ENCODE data around the gene DLX1.
"Not testable (repeated sequence)": the region's sequence is repeated elsewhere in the genome, so short reads cannot be mapped to it uniquely, and the experiment has no call there.

DLX1 gene

DNA sequence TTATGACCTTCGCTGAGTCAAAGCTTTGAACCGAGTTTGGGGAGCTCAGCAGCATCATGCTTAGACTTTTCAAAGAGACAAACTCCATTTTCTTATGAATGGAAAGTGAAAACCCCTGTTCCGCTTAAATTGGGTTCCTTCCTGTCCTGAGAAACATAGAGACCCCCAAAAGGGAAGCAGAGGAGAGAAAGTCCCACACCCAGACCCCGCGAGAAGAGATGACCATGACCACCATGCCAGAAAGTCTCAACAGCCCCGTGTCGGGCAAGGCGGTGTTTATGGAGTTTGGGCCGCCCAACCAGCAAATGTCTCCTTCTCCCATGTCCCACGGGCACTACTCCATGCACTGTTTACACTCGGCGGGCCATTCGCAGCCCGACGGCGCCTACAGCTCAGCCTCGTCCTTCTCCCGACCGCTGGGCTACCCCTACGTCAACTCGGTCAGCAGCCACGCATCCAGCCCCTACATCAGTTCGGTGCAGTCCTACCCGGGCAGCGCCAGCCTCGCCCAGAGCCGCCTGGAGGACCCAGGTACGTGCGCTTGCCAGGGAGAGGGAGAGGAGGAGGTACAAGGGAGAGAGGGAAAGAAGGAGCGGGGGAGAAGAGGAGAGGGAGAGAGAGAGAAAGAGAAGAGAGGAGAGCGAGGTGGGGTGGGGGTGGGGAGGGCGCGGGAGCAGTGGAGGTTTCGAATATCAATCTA is at the start of gene DLX1:
Gene DLX1, plus strand, starts transcription at position 48 of the 700 bp plus-strand sequence. Its CDS starts 171 bp downstream, at position 219.
- DNase-seq, result peak in 1 of 6 experiments; percentile 69

DNA sequence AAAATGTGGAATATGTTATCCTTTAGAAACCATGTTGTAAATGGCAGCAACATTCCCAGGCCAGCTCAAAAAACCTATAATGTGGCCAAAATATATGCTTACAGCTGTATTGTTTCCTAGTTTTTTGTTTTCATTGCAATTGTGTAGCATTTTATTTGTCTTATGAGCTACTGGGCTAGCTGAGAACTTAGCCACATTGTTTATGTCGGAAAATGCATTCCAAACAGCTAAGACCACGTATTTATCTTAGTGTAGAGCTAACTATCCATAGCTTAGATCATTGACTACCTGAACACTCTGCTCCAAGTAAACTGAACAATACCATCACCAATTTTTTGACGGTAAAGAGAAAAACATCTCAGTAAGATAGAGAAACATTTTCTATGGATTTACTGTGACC is 47.2 kb upstream of the DLX1 start:
- no peak for DNase-seq

DNA sequence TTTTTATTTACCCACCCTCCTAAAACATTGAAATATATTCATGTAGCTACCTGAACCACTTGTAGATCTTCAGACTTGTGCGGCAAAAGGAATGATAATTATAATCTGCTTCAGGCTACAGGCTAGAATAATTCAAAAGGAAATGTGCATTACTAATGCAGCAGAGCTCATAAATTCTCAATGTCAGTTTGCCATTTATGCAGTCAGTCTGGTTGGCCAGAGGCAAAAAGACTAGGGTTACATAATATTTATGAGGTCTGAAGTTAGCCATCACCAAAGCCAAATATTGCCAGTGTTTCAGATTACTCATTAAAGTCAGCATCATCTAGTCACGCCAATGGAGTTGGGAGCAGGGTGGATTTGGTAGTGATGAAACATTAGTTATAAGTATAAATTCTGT is 46.7 kb upstream of the DLX1 start:
- DNase-seq, result no peak

DNA sequence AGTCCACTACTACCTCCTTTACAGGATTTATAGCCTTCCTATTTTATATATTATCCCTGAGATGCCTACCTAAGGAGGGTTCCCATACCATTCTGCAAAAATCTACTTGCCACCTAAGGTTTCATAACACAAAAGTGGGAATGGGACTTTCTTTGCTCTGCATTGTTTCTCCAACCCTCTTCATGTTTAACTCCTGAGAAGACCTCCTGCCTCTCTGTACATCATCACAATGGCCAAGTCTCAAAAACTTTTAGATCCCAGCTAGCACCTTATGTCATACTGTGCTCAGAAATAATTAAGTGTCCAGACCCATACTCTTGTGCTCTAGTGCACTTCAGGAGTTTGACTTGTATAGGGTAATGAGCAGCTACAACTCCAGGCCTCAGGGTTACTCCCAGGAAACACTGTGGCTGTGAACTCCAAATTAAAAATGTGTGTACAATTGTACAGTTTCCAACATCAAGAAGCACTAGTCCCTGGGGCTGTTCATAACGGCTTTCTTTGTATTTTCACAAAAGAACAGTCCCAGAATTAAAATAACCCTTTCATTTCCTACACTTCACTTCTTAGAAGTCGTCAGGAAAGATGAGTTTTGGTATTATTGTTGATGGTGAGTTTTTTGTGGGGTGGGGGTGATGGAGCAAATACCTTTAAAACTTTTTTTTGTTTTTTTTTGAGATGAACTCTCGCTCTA is 46.1 kb upstream of the DLX1 start:
- no peak for DNase-seq

DNA sequence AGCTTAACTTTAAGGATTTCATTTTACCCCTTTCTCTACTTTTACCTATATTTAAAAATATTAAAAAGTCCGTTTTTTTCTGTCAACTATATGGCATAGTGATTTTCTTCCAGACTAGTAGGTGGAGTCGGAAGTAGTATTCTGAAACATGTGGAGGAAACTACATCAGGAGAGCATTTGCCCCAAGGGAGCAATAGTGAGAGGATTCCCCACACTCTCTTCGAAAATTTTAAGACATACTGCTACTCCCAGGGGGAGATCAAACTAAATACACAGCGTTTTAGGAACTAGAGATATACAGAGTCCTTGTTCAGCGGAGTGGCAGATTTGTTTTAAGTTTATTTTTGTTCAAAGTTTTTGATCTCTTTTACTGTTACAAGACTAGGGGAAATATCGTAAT is 45.0 kb upstream of the DLX1 start:
- no peak for DNase-seq

DNA sequence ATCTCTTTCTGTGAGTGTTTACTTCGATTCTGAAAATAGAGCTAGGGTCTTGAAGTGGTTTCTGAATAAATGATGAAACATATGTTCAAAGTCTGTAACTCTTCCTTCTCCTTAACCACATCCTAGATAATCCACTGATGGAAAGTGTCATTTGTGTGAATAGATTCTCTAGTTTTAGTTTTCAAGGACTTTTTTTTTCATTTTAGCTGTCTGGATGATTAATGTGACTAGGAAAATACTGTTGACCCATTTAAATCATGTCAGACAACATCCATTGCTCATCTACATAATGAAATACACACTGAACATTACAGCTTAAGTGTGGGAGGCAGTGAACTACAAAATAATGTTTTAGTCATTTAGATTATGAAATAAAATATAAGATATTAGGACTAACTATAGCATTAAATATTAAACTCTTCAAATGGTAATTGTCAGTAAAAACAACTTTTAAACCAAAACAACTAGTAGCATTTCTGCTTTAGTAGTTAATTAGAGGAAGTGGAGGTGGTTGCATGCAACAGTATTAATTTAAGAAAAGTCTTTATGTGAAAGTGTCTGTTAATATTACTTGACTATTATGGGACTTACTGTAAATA is 39.1 kb upstream of the DLX1 start:
- DNase-seq, result no peak

DNA sequence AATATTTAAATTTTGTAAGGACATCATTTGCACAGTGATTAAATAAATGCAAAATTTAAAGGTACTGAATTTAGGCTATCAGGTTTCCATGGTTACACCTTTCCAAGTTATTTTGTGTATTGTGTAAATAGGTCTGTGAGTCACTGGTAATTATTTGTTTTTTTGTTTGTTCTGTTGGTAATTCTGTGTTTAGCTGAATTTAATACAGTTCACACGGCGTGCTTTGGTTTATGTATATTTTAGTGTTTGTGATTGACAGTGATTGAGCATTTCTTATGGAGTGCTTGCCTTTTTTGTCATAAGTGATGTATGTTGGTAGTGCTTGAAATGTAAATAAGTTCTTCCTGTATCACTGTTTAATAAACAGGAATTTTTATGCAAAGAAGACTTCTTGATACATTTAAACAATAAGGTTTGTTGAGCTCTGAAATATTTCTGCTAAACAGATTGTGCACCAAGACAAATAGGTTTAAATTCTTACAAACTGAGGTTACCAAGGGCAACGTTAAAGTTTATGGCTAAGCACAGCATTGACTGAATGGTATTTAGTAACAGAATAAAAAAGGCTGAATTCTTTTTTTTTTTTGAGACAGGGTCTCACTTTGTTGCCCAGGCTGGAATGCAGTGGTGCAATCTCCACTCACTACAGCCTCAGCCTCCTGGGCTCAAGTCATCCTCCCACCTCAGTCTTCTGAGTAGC is 38.3 kb upstream of the DLX1 start:
- no peak for DNase-seq

DNA sequence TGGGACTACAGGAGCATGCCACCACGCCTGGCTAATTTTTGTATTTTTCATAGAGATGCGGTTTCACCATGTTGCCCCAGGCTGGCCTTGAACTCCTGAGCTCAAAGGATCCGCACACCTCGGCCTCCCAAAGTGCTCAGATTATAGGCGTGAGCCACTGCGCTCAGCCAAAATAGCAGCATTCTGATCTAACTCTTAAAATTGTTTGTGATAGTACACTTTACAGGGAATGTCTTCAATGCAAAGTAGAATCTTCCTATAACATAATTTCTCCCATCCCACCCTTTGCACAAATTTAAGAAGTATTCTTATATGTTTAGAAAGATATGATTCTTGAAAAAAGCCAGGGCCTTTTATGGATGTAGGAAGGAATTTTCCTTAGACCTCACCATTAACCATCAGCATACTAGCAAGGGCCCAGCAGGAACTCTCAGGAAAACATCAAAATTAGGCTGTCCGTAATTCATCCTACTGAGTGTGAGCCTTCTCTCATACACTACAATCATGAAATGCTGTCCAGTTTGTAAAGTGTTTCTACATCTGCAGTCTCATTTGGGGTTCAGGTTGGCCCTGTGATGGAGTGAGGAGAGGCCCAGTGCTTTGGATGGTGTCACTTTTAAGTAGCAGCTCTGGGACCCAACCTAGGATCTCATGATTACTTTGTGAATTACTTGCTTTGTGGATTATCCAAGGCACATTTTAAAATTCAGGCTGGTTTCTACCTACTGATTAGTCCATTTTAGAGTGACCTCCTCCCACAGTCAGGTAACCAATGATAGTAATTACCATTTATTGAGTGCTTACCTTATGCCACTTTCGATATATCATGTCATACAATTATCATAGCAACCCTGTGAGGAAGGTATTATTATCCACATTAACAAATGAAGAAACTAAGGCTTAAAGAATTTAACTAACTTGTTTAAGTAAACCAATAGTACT is 37.5 kb upstream of the DLX1 start:
- no peak for DNase-seq

DNA sequence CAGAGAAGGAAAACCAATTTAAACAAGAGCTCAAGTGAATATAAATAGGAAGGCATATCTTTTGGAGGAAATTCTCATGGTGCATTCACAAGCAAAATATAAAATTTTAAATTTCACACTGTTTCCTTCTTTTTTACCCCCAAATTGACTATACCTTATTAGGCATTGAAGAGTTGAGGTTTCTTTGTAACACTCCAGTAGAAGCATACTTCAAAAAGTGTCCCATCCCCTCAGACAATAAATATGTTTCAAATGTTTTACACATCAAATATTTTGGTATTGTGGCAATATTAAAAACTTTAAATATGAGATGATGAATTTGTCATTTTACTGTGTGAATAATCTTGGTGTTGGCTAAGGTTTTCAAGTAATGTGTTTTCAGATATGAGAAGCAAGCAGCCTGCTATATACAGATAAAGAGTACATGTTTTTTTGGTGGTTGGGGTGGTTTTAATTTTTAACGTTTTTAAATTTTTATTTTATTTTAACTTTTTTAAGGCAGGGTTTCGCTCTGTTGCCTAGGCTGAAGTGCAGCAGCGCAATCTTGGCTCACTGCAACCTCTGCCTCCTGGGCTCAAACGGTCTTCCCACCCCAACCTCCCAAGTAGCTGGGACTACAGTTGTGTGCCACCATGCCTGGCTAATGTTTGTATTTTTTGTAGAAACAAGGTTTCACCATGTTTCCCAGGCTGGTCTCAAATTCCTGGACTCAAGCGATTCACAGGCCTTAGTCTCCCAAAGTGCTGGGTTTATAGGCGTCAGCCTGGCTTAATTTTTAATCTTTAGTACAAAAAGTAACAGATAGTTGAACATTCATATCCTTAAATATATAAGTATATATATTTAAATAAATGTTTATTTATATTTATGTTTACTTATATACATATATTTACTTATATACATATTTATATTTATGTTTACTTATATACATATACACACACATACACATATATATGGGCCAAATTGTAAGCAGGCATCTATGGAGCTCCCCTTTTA is 36.5 kb upstream of the DLX1 start:
- DNase-seq, result no peak

DNA sequence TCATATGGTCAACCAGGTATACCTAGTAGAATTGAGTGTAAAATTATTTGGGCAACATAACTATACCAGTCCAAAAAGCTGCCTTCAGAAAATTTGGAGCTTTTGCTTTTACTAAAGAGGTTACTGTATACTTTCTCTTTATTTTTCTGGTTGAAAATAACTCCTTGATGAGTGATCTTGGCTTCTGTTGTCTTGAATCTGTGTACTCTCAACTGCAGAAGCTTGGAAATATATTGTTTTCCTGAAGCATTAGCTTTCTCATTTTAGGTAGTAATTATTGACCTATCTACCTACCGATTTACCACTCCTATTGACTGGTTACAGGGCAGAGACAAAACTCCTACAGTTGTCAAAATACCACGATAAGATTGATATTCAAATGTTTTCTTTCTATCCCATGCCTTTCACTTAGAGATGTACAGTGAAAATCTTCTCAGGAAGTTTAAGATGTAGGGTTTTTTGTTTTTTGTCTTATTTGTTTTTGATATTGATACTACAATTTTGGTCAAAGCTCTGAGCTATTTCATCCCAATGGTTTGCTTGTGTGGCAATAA is 35.7 kb upstream of the DLX1 start:
- no peak for DNase-seq

DNA sequence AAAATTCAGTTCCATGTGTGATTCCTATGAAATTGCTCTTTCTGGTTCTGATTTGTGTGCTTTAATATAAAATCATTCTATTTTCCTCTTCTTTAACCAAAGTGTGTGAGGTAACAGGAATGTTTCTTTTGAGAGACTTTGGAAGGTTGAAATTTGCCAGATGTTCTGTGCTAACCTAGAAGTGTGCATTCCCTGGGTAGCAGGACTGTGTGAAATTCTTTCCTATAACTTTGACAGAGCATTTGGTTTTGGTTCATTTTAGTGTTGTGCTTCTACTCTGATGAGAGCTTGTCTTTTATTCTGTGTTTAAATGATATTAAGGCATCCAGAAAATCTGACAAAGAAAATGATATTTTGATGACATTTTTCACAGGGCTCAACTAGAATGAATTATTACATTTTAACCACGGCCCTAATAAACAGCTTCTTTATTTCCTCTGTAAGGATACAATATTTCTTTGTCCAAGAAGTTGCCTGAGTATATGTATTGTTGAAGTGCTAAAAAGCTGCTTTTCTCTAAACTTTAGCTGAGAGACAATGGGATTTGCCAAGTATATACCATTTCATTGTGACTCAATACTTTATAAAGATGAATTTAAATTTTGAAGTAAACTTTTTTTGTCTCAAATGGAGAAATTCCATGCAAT is 34.7 kb upstream of the DLX1 start:
- no peak for DNase-seq

DNA sequence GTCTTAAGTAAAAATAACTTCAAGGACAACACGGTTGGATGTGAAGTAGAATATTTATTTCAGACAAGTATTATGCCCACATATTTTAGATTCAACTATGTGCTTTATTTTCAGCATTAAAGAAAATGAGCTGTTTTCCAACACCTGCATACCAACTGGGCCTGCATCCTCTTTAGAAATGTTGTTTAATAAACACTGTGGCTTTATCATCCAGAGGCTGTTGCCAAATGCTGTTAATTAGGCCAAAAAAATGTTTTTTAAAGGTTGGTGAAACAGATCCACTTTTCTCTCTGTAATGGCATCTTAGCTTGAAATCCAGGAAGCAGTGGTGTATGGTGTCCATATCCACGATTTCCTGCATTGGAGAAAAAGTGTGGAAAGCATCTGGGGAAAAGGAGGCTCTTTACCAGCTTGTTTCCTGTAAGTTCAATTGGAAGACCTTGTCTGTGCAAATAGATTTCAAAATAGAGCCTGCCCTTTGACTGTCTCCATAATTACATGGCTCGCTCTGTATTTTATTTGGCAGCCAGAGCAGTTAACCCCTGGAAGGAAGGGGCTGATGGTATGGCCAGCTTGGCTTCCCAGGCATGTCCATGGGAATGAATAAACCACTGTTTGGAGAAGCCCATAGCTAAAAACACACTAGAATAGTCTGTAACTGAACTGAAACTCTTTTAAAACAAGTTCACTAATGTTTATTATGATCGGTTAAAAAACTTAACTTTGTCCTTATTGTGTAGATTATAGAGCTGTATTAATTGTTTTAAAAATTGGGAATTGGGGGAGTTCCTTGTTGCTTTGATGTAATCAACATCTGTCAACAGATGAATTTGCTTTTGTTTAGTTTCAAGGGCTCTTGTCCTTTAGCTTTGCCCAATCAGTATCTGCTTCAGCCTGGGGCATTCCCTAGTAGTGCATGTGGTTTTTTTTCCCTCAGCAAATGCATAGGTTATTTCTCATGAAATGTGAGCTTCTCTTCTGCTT is 33.0 kb upstream of the DLX1 start:
- DNase-seq, result no peak

DNA sequence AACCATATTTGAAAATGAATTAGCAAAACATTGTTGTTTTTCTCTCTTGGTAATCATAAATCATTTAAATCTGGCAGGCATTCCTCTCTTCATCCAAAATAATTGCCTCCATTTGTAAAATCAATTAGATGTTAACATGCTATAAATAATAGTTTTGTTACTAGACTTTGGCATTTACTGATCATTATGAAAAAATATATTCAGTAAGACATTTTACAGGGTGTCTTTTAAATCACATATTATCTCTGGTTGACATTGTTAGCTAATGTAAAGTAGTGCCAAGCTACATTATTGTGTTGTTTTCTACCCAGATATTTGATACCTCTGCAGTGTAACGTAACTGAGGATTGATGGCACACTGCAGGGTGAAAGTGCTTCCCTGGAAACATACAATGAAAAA is 31.8 kb upstream of the DLX1 start:
- no peak for DNase-seq

DNA sequence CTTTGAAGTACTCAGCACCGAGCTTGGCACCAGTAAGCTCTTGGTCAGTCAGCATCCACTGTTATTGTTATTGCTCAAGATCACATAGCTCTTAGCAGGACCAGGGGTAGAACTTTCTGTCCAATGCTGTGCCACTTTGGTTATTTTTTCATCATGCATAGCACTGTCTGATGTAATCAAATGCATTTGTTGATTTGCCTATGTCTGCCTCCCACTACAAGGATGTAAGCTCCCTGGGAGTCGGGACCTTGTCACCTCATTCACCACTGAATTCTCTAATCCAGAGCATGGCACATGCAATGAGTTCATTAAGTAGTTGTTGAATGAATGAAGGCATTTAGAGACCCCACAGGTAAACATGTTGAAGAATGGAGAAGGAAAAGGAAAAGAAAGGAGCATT is 29.0 kb upstream of the DLX1 start:
- no peak for DNase-seq

DNA sequence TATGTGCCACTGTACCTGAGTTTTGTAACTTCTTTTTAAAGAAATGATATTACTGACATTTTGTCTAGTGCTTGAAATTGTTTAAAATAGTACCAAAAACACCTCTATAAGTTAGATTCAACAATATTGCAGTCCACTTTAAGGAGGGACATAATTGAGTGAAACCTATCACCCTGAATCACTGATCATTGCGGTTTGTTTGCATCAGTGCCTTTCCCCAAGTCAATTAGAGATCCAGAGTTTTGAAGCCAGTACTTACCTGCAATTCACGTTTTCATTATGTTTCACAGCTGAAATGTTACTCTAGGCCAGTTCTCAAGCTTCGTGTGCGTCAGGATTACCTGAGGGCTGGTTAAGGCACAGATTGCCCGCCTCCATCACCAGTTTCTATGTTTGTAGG is 26.6 kb upstream of the DLX1 start:
- no peak for DNase-seq

DNA sequence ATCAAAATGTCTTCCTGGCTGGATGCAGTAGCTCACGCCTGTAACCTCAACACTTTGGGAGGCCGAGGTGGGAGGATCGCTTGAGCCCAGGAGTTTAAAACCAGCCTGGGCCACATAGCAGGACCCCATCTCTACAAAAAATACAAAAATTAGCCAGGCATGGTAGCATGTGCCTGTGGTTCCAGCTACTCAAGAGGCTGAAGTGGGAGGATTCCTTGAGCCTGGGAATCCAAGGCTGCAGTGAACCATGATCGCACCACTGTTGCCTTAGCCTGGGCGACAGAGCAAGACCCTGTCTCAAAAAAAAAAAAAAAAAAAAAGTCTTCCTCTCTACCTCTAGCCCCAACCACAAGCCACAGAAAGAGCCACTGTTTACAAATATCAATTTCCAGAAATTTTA is 25.2 kb upstream of the DLX1 start:
- DNase-seq, result not testable (repeated sequence)

DNA sequence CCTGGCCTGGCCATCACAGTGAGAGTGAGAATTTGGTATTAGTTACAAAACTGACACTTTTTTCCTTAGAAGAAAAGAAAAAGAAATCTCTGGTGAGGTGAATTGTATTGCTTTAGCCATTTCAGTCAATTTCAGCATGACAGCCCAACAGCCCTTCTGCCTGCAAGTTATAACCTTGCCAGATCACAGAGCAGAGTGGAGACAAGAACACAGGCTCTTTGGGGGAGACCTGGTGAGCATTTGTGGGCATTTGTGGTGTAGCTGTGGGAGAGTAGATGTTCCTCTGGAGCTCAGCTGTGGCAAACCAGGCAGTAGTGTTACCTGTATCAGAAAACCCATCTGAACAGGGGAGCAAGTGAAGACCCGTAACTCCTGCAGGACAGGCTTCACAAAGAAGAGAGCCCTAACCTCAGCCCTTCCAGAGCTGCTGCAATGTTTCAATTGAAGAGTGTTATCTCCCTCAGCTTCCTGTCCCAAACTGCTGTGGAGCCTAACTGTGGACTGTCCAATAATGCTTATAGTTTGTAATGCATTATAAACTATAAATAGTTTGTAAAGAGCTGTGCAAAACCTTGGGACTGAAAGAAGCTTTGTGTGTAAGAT is 22.8 kb upstream of the DLX1 start:
- no peak for DNase-seq

DNA sequence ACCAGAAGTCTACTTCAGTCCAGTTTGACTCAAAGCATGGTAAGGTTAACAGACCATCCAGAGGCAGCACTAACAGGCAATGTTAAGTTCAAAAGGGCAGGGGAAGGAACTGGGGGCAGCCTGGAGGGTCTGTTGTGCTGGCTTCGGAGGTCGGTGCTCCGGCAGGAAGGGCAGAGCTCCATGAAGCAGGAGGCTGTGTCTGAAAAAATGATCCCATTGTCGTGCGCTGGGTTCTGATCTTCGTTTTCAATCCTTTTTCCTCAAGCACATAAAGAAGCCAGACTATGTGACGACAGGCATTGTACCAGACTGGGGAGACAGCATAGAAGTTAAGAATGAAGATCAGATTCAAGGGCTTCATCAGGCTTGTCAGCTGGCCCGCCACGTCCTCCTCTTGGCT is 21.9 kb upstream of the DLX1 start:
- no peak for DNase-seq

DNA sequence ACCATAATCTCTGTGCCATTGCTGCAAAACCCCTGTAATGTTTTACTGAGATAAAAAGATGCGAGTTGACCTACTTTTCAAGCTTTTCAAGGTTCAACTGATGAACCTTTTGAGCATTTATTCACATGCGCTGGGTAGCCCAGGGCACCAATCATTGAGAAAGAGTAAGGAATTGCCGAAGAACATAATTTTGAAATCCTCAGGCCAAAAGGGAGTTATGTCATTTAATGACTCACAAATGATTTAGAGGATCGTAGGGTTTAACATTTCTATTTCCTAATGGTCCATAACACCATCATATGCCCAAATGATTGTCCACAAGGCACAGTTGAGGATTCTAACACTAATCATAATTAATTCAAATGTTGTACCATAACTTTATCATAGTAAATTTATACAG is 20.2 kb upstream of the DLX1 start:
- DNase-seq, result no peak

All from stimulated activated naive CD4-positive, alpha-beta T cell (primary cell).